ENCODE data around the gene BMS1. TPM values are rescaled to one million over a fixed set of nuclear protein-coding genes. Genes with fewer than 3 reads are reported as not detected.
"Not testable (repeated sequence)": the region's sequence is repeated elsewhere in the genome, so short reads cannot be mapped to it uniquely, and the experiment has no call there.

The BMS1 gene
- total RNA-seq, 1 donor: 21.2 TPM

DNA sequence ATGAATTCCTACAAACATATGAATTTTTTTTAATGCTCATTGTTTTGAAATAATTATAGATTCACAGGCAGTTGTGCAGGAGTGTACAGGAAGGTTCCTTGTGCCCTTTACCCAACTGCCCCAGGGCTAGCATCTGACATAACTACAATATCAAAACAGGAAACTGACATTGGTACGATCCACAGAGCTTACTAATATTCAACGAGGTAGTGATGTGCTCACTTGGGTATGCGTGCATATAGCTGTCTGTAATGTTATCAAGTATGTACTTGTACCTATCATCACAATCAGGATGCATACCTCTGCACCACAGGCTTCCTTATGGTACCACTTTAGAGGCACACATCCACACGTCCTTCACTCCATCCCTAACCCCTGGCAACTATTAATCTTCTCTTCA lies 68.3 kb downstream of the BMS1 start:
- TF ChIP-seq CTCF (IDR thresholded peaks at IDR 0.05; ENCODE audit: insufficient read depth, low read depth, low read length): no peak
- DNase-seq (ENCODE audit: low read depth): no peak

DNA sequence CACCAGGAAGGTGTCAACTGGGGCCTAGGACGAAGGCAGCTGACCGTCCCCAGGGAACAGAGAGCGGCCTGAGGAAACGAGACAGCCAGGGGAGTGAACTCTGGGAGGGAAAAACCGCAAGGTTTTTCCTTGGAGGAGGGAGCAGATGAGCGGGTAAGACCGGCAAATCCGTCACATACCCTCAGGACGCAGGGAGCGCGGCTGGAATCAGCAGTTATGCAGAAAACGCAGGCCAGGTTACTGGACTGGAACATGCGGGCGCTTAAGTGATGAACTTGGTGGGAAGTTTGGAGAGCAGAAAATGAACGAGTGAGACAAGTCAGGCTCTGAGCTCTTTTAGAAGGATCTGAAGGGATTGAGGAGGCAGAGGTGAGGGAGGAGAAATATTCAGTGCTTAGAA lies 76.7 kb downstream of the BMS1 start:
- DNase-seq (ENCODE audit: low read depth): no peak
- no peak for TF ChIP-seq CTCF (IDR thresholded peaks at IDR 0.05; ENCODE audit: insufficient read depth, low read depth, low read length)

More for the DNA sequence above, 68.3 kb downstream of the BMS1 start:
- H3K4me3 ChIP-seq (ENCODE audit: low read depth, low read length): no peak overlapping the region

GRCh38 chr10:42860016-42860415 lies 77.4 kb downstream of the BMS1 start:
- H3K4me3 ChIP-seq (ENCODE audit: low read depth, low read length); DNase-seq (ENCODE audit: low read depth): not testable (repeated sequence)

More for the DNA sequence above, 76.7 kb downstream of the BMS1 start:
- no peak overlapping the region for H3K4me3 ChIP-seq (ENCODE audit: low read depth, low read length)

DNA sequence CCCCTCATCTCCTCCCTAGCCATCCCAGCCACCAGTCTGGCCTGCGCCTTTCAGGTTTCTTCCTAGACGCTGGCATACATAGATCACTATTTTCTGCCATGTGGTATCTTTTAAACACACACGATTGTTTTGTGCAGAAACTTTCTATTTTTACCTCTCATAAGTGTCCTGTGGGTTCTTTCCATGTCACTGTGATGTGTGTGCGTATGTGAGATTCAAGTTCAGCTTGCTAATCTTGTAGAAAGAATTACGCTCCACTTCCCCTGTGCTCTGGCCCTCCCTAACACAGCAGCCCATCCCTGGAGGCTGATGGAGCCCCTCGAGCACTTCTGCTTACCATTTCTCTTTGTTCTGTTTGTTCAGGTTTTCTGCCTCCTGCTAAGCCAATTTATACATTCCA lies 80.2 kb downstream of the BMS1 start:
- H3K4me3 ChIP-seq (ENCODE audit: low read depth, low read length); DNase-seq (ENCODE audit: low read depth): not testable (repeated sequence)

DNA sequence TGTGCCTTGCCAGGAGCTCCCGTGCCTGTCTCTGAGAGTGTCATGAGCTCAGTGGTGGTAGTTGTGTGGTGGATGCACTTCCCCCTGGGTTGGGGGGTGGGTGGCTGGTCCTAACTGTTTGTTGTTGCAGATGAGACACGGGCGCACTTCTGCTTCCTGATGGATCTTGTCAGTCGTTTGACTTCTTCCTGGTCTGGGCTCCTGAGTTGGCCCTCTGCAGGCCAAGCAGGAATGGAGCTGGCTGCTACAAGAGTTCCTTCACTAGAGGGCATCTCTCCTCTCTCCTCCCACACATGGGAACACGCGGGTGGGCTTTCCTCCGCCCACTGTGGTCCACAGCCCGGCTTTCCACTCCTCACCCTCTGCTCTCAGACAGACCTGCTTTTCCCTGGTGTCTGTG lies 82.0 kb downstream of the BMS1 start:
- TF ChIP-seq CTCF (IDR thresholded peaks at IDR 0.05; ENCODE audit: insufficient read depth, low read depth, low read length): peak; percentile 21
- H3K4me3 ChIP-seq (ENCODE audit: low read depth, low read length): no peak overlapping the region
- DNase-seq (ENCODE audit: low read depth): peak; percentile 10

DNA sequence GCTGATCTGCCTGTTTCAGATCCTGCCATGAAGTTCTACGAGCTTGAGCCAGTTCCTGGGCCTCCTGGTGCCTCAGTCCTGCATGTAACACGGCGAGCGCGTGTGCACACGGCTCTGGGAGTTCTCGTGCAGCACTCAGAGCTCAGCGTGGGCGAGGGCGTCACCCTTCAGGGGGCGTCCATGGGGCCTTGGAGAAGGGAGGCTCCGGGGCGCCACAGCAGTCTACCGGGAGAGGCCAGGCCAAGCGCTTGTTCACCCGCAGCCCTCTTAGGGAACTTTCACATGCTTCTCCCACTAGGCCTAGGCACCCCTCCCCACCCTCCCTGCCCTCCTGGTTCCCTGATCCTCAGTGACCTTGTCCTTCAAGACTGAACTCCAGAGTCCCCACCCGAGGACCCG lies 83.1 kb downstream of the BMS1 start:
- no peak overlapping the region for H3K4me3 ChIP-seq (ENCODE audit: low read depth, low read length)
- no peak for DNase-seq (ENCODE audit: low read depth)
- no peak for TF ChIP-seq CTCF (IDR thresholded peaks at IDR 0.05; ENCODE audit: insufficient read depth, low read depth, low read length)

- H3K4me3 ChIP-seq (ENCODE audit: low read depth, low read length): peak overlapping the region; percentile 23
- peak; percentile 72 for TF ChIP-seq CTCF (IDR thresholded peaks at IDR 0.05; ENCODE audit: insufficient read depth, low read depth, low read length)
- peak; percentile 68 for DNase-seq (ENCODE audit: low read depth)
These were observed 83.8 kb downstream of the BMS1 start for GRCh38 chr10:42866115-42866995.

DNA sequence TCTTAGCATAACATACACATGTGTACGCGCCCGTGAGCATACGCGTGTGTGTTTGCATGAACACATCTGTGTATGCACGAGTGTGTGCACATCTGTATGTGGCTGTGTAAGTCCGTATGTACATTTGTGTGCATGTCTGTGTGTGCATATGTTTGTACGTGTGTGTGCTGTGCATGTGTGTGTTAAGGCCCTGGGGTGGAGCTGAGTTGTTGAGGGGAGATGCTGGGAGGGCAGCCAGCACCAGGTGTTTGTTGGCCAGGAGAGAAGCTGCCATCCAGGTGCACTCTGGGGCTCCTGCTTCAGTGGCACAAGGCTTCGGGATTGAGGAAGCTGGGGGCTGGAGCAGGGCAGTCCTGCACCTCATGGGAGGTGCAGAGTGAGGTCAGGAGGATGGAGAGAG lies 85.0 kb downstream of the BMS1 start:
- no peak for TF ChIP-seq CTCF (IDR thresholded peaks at IDR 0.05; ENCODE audit: insufficient read depth, low read depth, low read length)
- no peak overlapping the region for H3K4me3 ChIP-seq (ENCODE audit: low read depth, low read length)
- no peak for DNase-seq (ENCODE audit: low read depth)

Data from fibroblast of villous mesenchyme (primary cell).